NAMALWA (cell line): ENCODE results near the gene KIAA1328.

Experiments
- DNase-seq: peaks from one replicate; pipeline ENCODE4 v3.0.0-alpha.2; 2015; ENCODE audit warnings: low spot score

KIAA1328 gene

DNA sequence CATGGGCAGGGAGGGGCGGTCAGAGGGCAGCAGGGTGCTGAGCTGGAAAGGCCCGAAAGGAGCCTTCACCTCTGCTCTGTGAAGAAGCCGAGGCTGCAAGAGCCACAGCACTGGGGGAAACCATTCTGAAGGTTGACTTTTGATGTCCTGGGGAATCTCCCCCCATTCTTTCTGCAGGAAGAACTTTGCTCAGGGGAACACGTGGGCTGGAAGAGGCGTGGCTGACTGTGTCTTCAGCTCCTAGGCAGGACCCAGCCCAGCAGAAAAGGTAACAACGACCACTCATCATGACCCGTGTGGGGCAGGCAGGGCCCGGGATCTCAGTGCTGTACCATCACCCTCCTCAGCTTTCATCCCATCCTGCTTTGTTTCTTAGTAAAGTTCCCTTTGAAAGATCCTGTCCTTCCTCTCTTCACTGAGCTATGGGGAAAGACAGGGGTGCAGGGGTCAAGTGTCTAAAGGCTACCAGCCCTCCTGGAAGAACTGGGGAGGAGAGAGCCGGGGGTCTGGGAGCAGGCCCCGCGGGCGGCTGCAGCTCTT, 424.0 kb downstream of the KIAA1328 start:
- no peak for DNase-seq

DNA sequence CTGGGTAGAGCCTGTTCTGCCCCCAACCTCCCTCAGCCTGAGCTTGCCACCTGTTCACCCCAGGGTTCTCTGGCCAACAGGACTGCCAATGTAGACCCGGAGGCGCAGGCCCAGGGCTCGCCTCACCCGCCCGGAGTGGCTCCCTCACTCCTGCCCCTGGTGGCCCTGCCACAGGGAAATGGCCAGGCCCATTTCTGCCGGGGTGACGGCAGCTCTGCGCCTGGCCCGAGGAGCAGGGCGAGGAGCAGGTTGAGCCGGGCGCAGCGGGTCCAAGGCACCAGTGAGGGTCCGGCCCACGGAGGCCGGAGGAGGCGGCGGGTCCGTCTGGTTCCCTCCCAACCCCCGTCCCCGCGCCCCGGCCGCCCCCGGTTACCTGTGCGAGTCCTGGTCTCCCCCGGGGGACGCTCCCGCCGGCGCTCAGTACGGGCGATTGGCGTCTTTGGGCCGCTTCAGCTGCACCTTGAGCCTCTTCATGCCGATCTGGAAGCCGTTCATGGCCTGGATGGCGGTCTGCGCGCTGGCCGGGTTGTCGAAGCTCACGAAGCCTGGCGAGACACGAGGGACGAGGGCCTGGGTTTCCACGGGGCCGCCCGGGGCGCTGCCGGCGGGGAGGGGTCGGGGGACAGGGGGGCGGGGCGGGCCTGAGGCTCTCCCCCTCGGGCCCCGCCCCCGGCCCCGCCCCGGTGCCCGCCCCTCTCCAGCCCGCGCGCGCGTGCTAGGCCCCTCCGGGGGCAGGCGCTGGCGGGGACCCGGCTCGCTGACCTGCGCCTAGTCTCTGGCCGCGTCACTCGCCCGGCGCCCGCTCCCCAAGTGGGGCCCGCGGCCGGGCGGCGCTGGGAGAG, 424.7 kb downstream of the KIAA1328 start:
- no peak for DNase-seq

DNA sequence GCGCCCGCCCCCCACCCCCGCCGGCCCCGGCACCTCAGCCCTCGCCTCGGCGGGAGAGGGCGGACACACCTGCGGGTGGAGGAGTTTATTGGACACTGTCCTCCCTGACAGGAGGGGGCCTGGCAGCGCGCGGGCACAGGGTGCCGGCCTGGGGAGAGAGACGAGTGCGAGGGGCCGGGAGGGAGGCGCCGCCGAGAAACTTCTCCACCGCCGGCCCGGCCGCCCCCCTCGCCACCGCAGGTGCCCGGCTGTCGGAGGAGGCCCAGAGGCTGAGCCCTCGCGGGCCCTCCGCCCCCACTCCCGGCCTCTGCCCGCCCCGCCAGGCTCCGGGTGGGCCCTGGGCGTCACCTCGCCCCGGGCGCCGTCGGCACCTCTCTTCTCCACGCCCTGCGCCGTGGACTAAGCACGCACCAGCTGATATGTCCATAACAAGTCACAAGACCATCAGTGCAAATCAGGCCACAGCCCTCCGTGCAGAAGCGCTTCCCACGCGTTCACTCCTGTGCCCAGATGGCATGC, 425.4 kb downstream of the KIAA1328 start:
- DNase-seq, result no peak

GRCh38 chr18:37254973-37255372, 426.0 kb downstream of the KIAA1328 start:
- DNase-seq, result no peak

- DNase-seq, result no peak
Observed at GRCh38 chr18:37258131-37258530, 429.2 kb downstream of the KIAA1328 start.

GRCh38 chr18:37258819-37259218, 429.9 kb downstream of the KIAA1328 start:
- DNase-seq, result no peak

GRCh38 chr18:37259711-37260110, 430.8 kb downstream of the KIAA1328 start:
- DNase-seq, result no peak

DNA sequence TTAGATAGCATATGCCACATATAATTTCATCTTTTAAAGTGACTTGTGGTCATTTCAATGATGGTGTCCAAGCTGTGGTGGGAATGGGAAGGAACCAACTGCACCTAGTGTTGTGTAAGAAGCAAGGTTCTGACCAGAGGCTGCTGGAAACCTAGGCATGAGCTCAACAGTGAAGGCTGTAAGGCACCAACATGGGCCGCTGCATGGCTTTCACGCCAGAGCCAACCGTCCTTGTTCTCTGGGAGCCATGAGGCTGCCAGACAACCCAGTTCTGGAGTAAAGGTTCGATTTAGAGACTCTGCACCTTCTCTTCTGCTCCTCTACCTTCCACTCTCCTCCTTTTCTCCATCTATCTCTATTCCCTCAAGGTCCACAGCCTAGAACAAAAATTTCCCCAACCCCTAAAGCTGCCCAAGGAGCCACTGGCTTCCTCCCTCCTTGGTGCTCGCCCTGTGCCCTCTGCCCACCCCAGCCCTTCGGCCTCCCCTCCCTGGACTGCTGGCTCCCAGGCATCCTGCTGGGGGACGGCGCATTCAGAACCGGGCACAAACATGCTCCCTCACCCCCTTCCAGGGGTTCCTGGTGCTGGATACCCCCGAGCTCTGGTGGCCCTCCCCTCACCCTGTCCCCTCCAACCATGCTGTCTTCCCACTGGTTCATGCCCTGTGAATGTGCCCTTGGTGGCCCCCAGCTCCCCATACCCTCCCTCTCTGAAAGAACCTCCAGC, 431.6 kb downstream of the KIAA1328 start:
- DNase-seq, result no peak

GRCh38 chr18:37261246-37261840, 432.4 kb downstream of the KIAA1328 start:
- no peak for DNase-seq

GRCh38 chr18:37261988-37262387, 433.1 kb downstream of the KIAA1328 start:
- DNase-seq, result no peak

DNA sequence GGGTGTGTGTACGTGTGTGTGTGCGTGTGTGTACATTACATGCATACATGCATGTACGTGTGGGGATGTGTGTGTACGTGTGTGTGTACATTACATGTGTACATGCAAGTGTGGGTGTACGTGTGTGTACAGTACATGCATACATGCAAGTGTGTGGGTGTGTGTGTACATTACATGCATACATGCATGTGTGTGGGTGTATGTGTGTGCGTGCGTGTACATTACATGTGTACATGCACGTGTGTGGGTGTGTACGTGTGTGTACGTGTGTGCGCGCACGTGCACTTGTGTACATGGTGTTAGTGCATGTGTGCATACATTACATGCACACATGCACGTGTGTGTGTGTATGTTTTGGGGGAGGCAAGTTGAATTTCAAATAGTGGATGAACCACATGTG, 436.0 kb downstream of the KIAA1328 start:
- DNase-seq, result no peak

DNA sequence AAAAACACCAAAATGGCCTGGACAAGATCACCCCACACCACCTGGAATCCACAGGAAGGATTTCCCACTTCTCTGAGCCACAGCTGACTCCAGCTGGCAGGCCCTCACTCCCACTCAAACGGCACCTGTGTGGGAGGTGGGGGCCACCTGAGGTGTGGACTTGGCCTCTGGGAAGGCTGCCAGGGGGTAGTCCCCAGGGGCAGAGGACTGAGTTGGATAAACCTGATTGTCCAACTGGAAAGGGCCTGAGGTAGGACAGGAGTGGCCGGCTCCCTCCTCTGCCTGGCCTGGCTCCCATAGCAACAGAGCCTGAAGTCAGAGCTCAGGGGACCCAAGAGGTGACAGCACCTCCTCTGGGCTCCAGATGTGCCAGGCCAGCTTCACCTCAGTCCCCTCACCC, 436.5 kb downstream of the KIAA1328 start:
- no peak for DNase-seq

- peak; percentile 16 for DNase-seq
Observed at GRCh38 chr18:37266290-37266689, 437.4 kb downstream of the KIAA1328 start.

DNA sequence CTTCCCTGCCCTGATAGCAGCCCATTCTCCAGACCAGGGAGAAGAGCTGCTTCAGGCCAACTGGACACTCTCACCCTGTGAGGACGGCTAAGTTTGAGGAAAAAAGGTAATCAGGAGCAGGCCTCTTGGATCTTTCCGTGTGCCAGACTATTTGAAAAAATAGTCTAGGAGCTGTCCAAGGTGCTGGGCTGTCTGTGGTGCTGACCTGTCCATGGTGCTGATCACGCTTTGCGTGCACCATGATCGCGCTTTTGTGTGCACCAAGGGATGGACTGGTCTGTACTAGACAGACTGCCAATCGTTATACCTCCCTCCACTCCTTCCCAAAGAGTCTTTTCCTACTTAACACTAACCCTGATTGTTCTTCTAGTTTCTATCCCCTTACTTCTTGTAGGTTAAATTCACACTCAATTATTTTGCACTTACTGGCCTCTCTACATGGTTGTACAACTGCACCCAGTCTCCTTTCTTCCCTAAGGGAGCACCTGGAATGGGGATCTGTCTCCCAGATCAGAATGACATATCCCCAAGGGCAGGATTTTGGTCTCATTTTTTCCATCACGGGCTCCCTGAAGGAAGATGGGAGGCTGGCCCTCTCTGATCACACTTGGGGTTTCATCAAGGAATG, 441.2 kb downstream of the KIAA1328 start:
- peak; percentile 30 for DNase-seq

GRCh38 chr18:37270666-37271052, 441.7 kb downstream of the KIAA1328 start:
- no peak for DNase-seq

DNA sequence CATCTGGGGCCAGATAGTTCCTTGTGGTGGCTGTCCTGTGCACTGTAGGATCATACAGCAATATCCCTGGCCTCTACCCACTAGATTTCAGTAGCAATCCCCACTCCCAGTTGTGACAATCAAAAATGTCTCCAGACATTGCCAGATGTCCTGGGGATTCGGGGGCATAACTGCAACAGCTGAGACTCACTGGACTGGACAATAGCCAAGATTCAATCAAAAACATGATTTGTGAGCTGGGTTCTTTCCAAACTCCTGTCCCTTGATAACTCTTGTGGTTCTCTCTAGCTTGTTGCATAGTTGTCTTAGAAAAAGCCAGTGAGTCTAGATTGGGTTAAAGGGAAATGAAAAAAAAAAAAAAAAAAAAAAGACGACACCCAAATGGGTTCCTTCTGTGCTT, 443.3 kb downstream of the KIAA1328 start:
- DNase-seq, result no peak

GRCh38 chr18:37272841-37273240, 443.9 kb downstream of the KIAA1328 start:
- DNase-seq, result no peak

DNA sequence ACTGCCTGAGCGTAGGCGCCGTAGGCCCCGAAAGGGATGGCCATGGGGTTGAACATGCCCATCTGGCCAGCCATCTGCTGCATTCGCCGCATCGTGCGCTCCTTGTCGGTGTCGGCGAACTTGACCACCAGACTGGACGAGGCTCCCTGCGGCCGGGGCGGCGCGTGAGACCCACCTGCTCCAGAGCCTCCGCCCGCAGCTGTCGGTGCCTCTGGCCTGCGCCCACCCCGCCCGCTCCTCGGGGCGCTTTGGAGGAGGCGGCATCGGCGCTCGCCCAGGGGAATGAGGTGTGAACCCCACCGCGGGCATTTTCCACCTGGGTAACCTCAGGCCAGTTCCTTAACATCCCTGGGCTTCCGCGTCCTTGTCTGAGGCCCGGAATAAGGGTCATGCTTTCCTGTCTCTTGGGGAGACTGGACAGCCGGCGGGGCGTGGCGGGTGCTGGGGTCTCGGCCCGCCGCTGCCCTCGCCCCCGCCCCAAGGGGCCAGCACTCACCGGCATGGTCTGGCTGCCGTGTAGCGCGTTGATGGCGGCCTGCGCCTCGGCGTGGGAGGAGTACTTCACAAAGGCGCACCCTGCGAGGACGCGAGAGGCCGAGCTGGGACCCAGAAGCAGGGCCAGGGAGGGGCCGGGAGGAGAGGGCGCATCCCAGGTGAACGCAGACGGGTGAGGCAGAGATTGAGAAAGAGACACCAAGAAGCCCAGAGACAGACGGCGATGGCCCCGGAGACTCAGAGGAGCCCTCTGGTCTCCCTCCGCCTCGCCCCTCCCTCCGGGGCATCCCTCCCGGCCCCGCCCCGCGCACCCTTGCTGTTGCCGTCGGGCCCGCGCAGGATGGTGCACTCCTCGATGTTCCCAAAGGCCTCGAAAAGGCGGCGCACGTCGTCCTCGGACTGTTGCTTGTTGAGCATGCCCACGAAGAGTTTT, 445.6 kb downstream of the KIAA1328 start:
- DNase-seq, result no peak

DNA sequence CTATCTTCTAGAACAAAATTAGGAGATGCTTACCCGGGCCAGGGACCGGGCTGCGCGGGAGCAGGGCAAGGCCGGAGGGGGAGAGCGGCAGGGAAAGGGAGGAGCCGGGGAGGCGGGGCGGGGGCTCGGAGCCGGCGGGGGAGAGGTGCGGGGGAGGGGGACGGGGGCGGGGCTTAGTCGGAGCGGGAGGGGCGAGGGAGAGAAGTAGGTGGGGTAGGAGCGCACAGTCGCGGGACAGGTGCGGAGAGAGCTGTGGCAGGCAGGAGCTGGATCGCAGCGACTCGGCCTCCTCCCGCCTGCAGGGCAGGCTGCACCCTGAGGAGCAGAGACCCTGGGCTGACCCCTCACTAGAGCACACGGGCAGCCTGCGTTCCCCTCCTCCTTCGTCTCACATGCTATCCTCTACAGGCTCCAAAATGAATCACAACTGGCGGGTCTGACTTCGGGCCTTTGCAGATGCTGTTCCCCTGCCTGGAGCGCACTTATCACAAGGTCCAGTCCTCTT, 446.4 kb downstream of the KIAA1328 start:
- DNase-seq, result no peak

GRCh38 chr18:37276111-37276890, 447.4 kb downstream of the KIAA1328 start:
- DNase-seq, result no peak
